Astrocyte (in vitro differentiated cells and primary cell): ENCODE data around the gene B9D1. TPM values are rescaled to one million over a fixed set of nuclear protein-coding genes. Genes with fewer than 3 reads are reported as not detected.

Experiments used
- DNase-seq: peaks from one replicate; pipeline ENCODE4 v3.0.0-alpha.2; 2010; ENCODE audit warnings: low read depth
- FAIRE-seq: peaks from 2 replicates; lab custom pipeline; 2011; peaks lifted over from hg19 to GRCh38; lab: Jason Lieb, UNC
- H2AFZ ChIP-seq: 2 replicates; pipeline ENCODE4 v1.6.0; 2012; ENCODE audit warnings: low read depth, low read length, inconsistent platforms
- H3K27ac ChIP-seq: 2 replicates; pipeline ENCODE4 v1.5.1; 2011; ENCODE audit warnings: low read depth, low read length, inconsistent platforms
- H3K27me3 ChIP-seq: 2 replicates; pipeline ENCODE4 v1.6.0; 2011; ENCODE audit warnings: low read length, inconsistent platforms; ENCODE audit not compliant: insufficient read depth
- H3K36me3 ChIP-seq: 2 replicates; pipeline ENCODE4 v1.5.1; 2011; ENCODE audit warnings: low read length, inconsistent platforms; ENCODE audit not compliant: insufficient read depth
- H3K4me1 ChIP-seq: 2 replicates; pipeline ENCODE4 v1.5.1; 2011; ENCODE audit warnings: low read length, inconsistent platforms; ENCODE audit not compliant: insufficient read depth
- H3K4me2 ChIP-seq: 2 replicates; pipeline ENCODE4 v1.6.0; 2012; ENCODE audit warnings: low read length, inconsistent platforms
- H3K4me3 ChIP-seq: 2 replicates; pipeline ENCODE4 v1.5.1; 2011; ENCODE audit warnings: low read depth, mild to moderate bottlenecking, low read length, inconsistent platforms; ENCODE audit not compliant: insufficient read depth
- H3K79me2 ChIP-seq: 2 replicates; pipeline ENCODE4 v1.6.0; 2012; ENCODE audit warnings: mild to moderate bottlenecking, low read length, inconsistent platforms; ENCODE audit not compliant: insufficient read depth
- H3K9ac ChIP-seq: 2 replicates; pipeline ENCODE4 v1.6.0; 2012; ENCODE audit warnings: mild to moderate bottlenecking, low read length, inconsistent platforms
- H3K9me3 ChIP-seq: 2 replicates; pipeline ENCODE4 v1.5.1; 2012; ENCODE audit warnings: low read depth, mild to moderate bottlenecking, low read length, inconsistent platforms; ENCODE audit not compliant: insufficient read depth
- H4K20me1 ChIP-seq: 2 replicates; pipeline ENCODE4 v1.6.0; 2012; ENCODE audit warnings: low read length, inconsistent platforms; ENCODE audit not compliant: insufficient read depth
- H3K27ac Mint-ChIP-seq: one replicate; pipeline ENCODE4 v1.8.0; 2021; ENCODE audit warnings: mild to moderate bottlenecking, mixed read lengths; ENCODE audit not compliant: unreplicated experiment
- H3K27me3 Mint-ChIP-seq: one replicate; pipeline ENCODE4 v1.8.0; 2021; ENCODE audit warnings: low read depth, mixed read lengths; ENCODE audit not compliant: unreplicated experiment
- H3K36me3 Mint-ChIP-seq: one replicate; pipeline ENCODE4 v1.8.0; 2021; ENCODE audit warnings: low read depth, mixed read lengths; ENCODE audit not compliant: unreplicated experiment
- H3K4me1 Mint-ChIP-seq: one replicate; pipeline ENCODE4 v1.8.0; 2021; ENCODE audit warnings: low read depth, mixed read lengths; ENCODE audit not compliant: unreplicated experiment
- H3K4me3 Mint-ChIP-seq: one replicate; pipeline ENCODE4 v1.8.0; 2021; ENCODE audit warnings: mild to moderate bottlenecking, moderate library complexity, mixed read lengths; ENCODE audit not compliant: unreplicated experiment
- H3K9me3 Mint-ChIP-seq: one replicate; pipeline ENCODE4 v1.8.0; 2021; ENCODE audit warnings: mild to moderate bottlenecking, mixed read lengths; ENCODE audit not compliant: unreplicated experiment
- CTCF ChIP-seq: IDR thresholded peaks from 2 replicates; pipeline ENCODE4 v1.5.1; 2011; ENCODE audit warnings: low read depth, mild to moderate bottlenecking, inconsistent platforms, low read length, moderate library complexity; ENCODE audit not compliant: insufficient read depth
- EZH2 ChIP-seq: IDR thresholded peaks from 2 replicates; pipeline ENCODE4 v1.6.1; 2012; ENCODE audit warnings: mild to moderate bottlenecking, low read length, inconsistent platforms; ENCODE audit not compliant: insufficient read depth
- total RNA-seq: library from RNA; stranded (reverse); gene quantifications from 2 replicates; pipeline ENCODE4 v1.2.1, GENCODE V29; 2021

Gene B9D1
- total RNA-seq, 1 donor from 2014 or later: 10.2 TPM

DNA sequence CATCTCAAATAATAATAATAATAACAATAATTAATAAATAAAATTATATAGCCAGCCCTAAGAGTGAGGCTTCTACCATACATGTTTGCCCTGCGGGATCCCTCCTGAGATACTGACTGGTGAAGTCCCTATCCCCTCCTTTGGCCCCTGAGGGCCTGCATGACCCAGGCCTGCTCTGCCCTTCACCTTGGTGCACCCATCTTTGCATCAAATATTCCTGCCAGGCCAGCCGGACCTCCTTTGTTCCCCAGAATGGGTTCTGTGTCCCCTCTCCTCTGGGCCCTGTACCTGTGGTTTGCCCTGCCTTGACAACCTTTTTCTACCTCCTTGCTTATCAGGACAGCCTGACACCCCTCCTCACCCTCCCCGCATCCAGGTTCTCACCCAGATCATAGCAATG, 46.5 kb upstream of the B9D1 start:
- Histone ChIP-seq H3K4me3 (no peak overlapping the region), H3K36me3 (no peaks in the 10 kb centered on the region), H3K27me3 (no peaks in the 10 kb centered on the region), H2AFZ (peak overlapping the region; percentile 23), H3K4me2 (peak overlapping the region; percentile 82), H4K20me1 (no peaks in the 10 kb centered on the region), H3K27ac (no peak overlapping the region), H3K9ac (no peak overlapping the region), H3K4me1 (peaks cover 25% of the 10 kb centered on the region), H3K9me3 (no peaks in the 10 kb centered on the region), H3K79me2 (no peaks in the 10 kb centered on the region)
- DNase-seq: no peak
- no peak for TF ChIP-seq EZH2
- no peak for TF ChIP-seq CTCF
- Mint-ChIP-seq H3K27me3 (peaks cover 13% of the 10 kb centered on the region), H3K9me3 (no peaks in the 10 kb centered on the region), H3K4me1 (peaks cover 9% of the 10 kb centered on the region), H3K27ac (no peak overlapping the region), H3K4me3 (no peak overlapping the region), H3K36me3 (no peaks in the 10 kb centered on the region)
- no peak for FAIRE-seq

DNA sequence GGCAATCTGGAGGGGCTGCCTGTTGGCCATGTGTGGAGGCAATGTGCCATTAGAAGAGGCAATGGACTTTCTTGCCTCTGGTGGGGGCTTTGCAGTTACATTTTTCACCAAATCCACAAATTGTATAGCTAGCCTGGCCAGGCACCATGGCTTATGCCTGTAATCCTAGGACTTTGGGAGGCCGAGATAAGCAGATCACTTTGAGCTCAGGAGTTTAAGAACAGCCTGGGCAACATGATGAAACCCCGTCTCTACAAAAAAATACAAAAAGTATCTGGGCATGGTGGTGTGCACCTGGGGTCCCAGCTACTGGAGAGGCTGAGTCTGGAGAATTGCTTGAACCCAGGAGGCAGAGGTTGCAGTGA, 45.8 kb upstream of the B9D1 start:
- H3K36me3 Mint-ChIP-seq: no peaks in the 10 kb centered on the region
- H3K9me3 Mint-ChIP-seq: no peaks in the 10 kb centered on the region
- peaks cover 9% of the 10 kb centered on the region for H3K4me1 Mint-ChIP-seq
- H3K9ac ChIP-seq: no peak overlapping the region
- no peak overlapping the region for H2AFZ ChIP-seq
- H4K20me1 ChIP-seq: no peaks in the 10 kb centered on the region
- no peaks in the 10 kb centered on the region for H3K36me3 ChIP-seq
- H3K27ac Mint-ChIP-seq: no peak overlapping the region
- DNase-seq (no peak), FAIRE-seq (no peak)
- no peaks in the 10 kb centered on the region for H3K9me3 ChIP-seq
- H3K4me3 ChIP-seq: no peak overlapping the region
- TF ChIP-seq EZH2 (no peak), CTCF (no peak)
- H3K27ac ChIP-seq: no peak overlapping the region
- H3K27me3 Mint-ChIP-seq: peaks cover 10% of the 10 kb centered on the region
- no peaks in the 10 kb centered on the region for H3K79me2 ChIP-seq
- H3K4me1 ChIP-seq: peaks cover 25% of the 10 kb centered on the region
- H3K27me3 ChIP-seq: no peaks in the 10 kb centered on the region
- H3K4me2 ChIP-seq: no peak overlapping the region
- H3K4me3 Mint-ChIP-seq: no peak overlapping the region

DNA sequence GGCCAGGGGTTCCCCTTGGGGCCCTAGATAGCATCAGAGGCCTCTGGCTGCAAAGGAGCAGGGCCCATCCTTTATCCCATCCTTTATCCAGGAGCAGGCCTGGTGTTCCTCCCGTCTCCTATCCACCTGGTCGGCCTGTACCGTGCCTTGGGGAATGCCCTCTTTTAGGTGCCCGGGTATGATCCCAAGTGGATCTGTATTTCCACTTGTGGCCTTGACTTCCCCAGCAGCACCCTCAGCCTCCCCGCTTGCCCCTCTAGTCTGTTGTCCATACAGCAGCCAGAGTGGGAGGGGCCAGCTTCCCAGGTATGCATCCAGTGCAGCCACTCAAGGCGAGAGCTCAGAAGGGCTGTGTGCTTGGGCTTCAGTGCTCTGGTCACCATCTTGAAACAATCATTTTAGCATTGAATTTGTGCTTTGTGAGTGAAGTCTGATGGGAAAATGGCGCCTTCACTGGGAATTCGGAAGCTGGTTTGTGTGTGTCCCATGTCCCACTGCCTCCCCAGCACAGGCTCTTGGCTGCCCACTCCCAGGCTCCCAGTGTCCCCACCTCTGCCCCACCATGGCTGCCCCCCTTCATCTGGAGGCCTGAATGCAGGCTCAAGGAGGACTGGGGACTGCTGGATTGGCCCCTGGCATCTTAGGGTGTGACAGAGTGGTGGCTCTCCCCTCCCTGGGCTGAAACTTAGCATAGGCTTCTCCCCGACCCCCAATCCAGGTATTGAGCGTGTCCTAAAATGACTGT, 45.2 kb upstream of the B9D1 start:
- H3K9ac ChIP-seq: no peak overlapping the region
- H3K4me2 ChIP-seq: no peak overlapping the region
- no peak overlapping the region for H3K4me3 Mint-ChIP-seq
- H3K79me2 ChIP-seq: no peaks in the 10 kb centered on the region
- H3K27me3 ChIP-seq: no peaks in the 10 kb centered on the region
- H3K36me3 ChIP-seq: no peaks in the 10 kb centered on the region
- FAIRE-seq (no peak), DNase-seq (no peak)
- H3K27ac ChIP-seq: no peak overlapping the region
- no peak overlapping the region for H3K27ac Mint-ChIP-seq
- no peaks in the 10 kb centered on the region for H3K9me3 Mint-ChIP-seq
- no peaks in the 10 kb centered on the region for H3K36me3 Mint-ChIP-seq
- H3K4me3 ChIP-seq: no peak overlapping the region
- peaks cover 25% of the 10 kb centered on the region for H3K4me1 ChIP-seq
- H3K9me3 ChIP-seq: no peaks in the 10 kb centered on the region
- H4K20me1 ChIP-seq: no peaks in the 10 kb centered on the region
- H2AFZ ChIP-seq: no peak overlapping the region
- H3K27me3 Mint-ChIP-seq: peaks cover 10% of the 10 kb centered on the region
- TF ChIP-seq CTCF (no peak), EZH2 (no peak)
- peaks cover 9% of the 10 kb centered on the region for H3K4me1 Mint-ChIP-seq
